Astrocyte of the hippocampus (primary cell): Measurements from ENCODE around the gene NAPG.
"Not testable (repeated sequence)": the region's sequence is repeated elsewhere in the genome, so short reads cannot be mapped to it uniquely, and the experiment has no call there.

Source experiments
- DNase-seq: peaks from one replicate; pipeline ENCODE4 v3.0.0; 2011; ENCODE audit warnings: low read depth, low spot score

NAPG gene

GRCh38 chr18:10525697-10526560 is at the start of gene NAPG:
TSS of gene NAPG (plus strand) at chr18:10526027. CDS start at chr18:10526103, 76 bp downstream.
- peak; percentile 97 for DNase-seq

- peak; percentile 87 for DNase-seq
These were observed 49.5 kb upstream of the NAPG start for GRCh38 chr18:10476338-10476791.

GRCh38 chr18:10477121-10477862 is 48.5 kb upstream of the NAPG start:
- no peak for DNase-seq

GRCh38 chr18:10477863-10478260 is 48.0 kb upstream of the NAPG start:
- DNase-seq = no peak

GRCh38 chr18:10481831-10482230 is 44.0 kb upstream of the NAPG start:
- no peak for DNase-seq

GRCh38 chr18:10482363-10482984 is 43.4 kb upstream of the NAPG start:
- DNase-seq = no peak

GRCh38 chr18:10482985-10483949 is 42.6 kb upstream of the NAPG start:
- no peak for DNase-seq

GRCh38 chr18:10485475-10485874 is 40.4 kb upstream of the NAPG start:
- DNase-seq = no peak

- DNase-seq = no peak
These were observed 39.5 kb upstream of the NAPG start for GRCh38 chr18:10486362-10486761.

- DNase-seq = no peak
These were observed 38.7 kb upstream of the NAPG start for GRCh38 chr18:10487154-10487553.

GRCh38 chr18:10488017-10488416 is 37.8 kb upstream of the NAPG start:
- peak; percentile 78 for DNase-seq

GRCh38 chr18:10490401-10491165 is 35.2 kb upstream of the NAPG start:
- DNase-seq = no peak

- DNase-seq = no peak
These were observed 29.9 kb upstream of the NAPG start for GRCh38 chr18:10495936-10496335.

- DNase-seq = peak; percentile 12
These were observed 28.5 kb upstream of the NAPG start for GRCh38 chr18:10497206-10497749.

- DNase-seq = no peak
These were observed 26.6 kb upstream of the NAPG start for GRCh38 chr18:10499230-10499629.

GRCh38 chr18:10500038-10500437 is 25.8 kb upstream of the NAPG start:
- no peak for DNase-seq

- DNase-seq = no peak
These were observed 21.1 kb upstream of the NAPG start for GRCh38 chr18:10504723-10505122.

GRCh38 chr18:10505892-10506291 is 19.9 kb upstream of the NAPG start:
- DNase-seq = not testable (repeated sequence)

GRCh38 chr18:10508591-10508990 is 17.2 kb upstream of the NAPG start:
- DNase-seq = no peak

- no peak for DNase-seq
These were observed 14.6 kb upstream of the NAPG start for GRCh38 chr18:10511236-10511635.
